Uterus (tissue), 2 donors: ENCODE data around the gene PLEKHM2.

Experiments used
- CTCF ChIP-seq, 4 experiments: fragments of 200-600 bp in 2 of 4; fragments of 450-650 bp in 2 of 4; sonication (generic) in 2 of 4; IDR thresholded peaks; one replicate each; pipeline ENCODE4 v1.5.1; 2016 to 2019; ENCODE audit warnings: antibody characterized with exemption in 4 of 4, mild to moderate bottlenecking in 2 of 4, moderate library complexity in 1 of 4
- POLR2A ChIP-seq, 2 donors: fragments of 450-650 bp; IDR thresholded peaks; one replicate each; pipeline ENCODE4 v1.6.1; 2016; ENCODE audit warnings: antibody characterized with exemption in 2 of 2, mild to moderate bottlenecking in 1 of 2, moderate library complexity in 1 of 2

- TF ChIP-seq POLR2A (IDR thresholded peaks at IDR 0.05) (no peak), CTCF (IDR thresholded peaks at IDR 0.05) (no peak)
Observed at GRCh38 chr1:15771836-15772515, 87.9 kb downstream of the PLEKHM2 start.
